ENCODE results near the gene TMX2.
"Not testable (repeated sequence)": the region's sequence is repeated elsewhere in the genome, so short reads cannot be mapped to it uniquely, and the experiment has no call there.

Gene TMX2

GRCh38 chr11:57713835-57714234 lies 1.4 kb downstream of the TMX2 start:
- no peak for DNase-seq (ENCODE audit: low read depth)

DNA sequence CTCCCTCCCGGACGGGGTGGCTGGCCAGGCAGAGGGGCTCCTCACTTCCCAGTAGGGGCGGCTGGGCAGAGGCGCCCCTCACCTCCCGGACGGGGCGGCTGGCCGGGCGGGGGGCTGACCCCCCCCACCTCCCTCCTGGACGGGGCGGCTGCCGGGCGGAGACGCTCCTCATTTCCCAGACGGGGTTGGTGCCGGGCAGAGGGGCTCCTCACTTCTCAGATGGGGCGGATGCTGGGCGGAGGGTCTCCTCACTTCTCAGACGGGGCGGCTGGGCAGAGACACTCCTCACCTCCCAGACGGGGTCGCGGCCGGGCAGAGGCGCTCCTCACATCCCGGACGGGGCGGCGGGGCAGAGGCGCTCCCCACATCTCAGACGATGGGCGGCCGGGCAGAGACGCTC lies 4.3 kb downstream of the TMX2 start:
- DNase-seq (ENCODE audit: low read depth): not testable (repeated sequence)

- DNase-seq (ENCODE audit: low read depth): no peak
Measured at GRCh38 chr11:57727185-57727584, 14.8 kb downstream of the TMX2 start.

DNA sequence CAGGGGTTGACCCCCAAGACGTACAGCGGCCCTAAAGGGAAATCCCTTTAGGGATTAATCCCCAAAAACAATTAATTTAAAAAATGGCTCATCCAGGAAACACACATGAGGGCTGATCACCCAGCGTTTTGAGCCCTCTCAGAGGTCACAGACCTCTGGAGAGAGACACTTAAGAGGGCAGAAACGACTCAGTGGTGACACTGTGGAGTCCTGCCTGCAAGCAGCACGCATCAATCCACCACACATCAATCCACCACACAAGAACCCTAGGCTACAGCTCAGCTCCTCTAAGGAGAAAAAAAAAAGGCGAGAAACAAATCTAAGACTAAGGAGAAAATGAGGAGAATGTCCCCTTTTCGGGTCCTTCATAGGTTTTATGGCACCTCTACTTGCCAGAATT lies 16.4 kb downstream of the TMX2 start:
- DNase-seq (ENCODE audit: low read depth): no peak

DNA sequence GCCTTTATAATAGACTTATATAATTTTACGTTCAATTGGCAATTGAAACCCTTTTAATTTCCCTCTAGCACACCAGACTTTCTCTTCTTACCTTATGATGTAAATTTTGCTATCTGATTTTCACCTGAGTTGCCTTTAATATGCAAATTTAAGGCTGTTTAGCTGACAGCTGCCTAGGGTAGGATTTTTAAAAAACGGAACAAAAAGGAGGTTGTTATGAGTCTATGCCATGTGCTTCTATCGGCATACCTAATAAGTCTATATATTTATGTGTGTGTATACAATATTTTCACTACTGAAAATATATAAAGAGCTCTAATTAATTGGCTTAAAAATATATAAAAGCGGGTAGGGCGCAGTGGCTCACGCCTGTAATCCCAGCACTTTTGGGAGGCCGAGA lies 17.1 kb downstream of the TMX2 start:
- DNase-seq (ENCODE audit: low read depth): no peak

GRCh38 chr11:57732661-57733060 lies 20.3 kb downstream of the TMX2 start:
- DNase-seq (ENCODE audit: low read depth): no peak

DNA sequence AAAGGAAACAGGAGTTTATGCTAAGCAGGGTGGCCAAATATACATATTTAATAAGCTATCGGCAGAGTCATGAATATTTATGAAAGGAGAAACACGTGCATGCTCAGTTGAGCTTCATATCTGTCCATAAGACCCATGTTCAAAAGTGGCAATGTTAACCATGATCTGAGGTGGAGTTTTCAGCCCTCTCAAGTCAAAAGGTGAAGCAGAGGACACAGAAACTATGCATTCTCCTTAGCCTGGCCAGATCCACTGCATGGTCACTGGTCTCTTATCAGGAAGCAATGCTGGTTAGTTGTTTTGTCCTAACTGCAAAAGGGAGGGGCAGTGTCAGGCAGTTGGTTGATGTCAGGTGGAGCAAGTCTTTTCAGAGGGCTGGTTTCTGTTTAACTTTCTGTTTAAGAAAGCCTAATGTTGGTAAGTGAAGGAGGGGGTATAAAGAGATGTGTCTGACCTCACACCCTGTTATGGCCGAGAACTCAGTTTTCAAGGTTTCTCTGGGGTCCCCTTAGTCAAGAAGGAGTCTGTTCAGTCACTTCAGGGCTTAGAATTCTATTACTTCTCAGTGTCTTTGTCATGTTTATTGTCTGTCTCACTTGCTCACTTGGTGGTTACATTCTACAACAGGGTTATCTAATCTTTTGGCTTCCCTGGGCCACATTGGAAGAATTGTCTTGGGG lies 23.4 kb downstream of the TMX2 start:
- no peak for DNase-seq (ENCODE audit: low read depth)

DNA sequence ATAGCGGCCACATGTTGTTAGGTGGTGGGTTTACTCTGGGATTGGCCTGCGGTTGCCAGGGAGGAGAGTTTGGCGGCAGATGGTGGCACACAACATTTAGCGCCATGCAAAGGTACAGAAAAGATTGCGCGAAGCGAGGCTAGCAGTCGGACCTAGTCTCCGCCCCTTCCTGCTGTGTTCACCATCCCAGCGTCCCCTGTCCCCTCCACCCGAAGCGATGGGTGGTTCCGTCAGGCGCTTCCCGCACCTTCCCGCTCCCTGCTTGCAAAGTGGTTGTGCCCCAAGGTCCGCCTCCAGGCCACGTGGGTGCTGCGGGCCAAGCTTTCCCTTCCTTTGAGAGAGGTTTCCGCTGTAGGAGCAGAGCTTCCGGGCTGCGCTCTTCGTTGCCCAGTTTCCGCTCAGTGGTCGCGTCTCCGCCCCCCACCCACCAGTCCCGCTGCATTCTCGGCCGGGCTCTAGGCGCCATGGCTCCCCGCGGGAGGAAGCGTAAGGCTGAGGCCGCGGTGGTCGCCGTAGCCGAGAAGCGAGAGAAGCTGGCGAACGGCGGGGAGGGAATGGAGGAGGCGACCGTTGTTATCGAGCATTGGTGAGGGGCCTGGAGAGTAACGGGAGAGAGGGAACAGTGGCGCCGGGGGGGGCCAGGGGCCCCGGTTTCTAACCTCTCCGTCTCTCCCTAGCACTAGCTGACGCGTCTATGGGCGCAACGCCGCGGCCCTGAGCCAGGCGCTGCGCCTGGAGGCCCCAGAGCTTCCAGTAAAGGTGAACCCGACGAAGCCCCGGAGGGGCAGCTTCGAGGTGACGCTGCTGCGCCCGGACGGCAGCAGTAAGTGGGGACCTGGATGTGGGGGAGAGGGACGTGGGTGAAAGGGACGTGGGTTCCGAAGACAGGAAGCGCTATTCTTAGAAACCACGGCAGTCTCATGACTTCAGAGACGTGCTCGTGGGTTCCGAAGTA lies 29.0 kb downstream of the TMX2 start, which contains the start of gene SELENOH:
TSS of gene SELENOH (plus strand) at position 360 of the 955 bp plus-strand sequence. CDS start at position 465, 105 bp downstream.
- peak; percentile 98 for DNase-seq (ENCODE audit: low read depth)

DNA sequence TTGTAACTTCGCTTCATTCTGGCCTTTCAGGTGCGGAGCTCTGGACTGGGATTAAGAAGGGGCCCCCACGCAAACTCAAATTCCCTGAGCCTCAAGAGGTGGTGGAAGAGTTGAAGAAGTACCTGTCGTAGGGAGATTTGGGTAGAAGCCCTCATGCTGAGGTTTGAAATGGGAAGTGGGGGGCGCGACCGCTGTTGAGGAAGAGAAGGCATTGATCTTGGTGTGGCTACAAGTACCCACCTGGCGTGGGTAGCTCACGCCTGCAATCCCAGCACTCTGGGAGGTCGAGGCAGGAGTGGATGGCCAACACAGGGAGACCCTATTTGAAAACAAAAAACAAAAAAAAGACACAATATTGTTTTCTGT lies 29.7 kb downstream of the TMX2 start:
- DNase-seq (ENCODE audit: low read depth): no peak

GRCh38 chr11:57744357-57744756 lies 32.0 kb downstream of the TMX2 start:
- DNase-seq (ENCODE audit: low read depth): no peak

DNA sequence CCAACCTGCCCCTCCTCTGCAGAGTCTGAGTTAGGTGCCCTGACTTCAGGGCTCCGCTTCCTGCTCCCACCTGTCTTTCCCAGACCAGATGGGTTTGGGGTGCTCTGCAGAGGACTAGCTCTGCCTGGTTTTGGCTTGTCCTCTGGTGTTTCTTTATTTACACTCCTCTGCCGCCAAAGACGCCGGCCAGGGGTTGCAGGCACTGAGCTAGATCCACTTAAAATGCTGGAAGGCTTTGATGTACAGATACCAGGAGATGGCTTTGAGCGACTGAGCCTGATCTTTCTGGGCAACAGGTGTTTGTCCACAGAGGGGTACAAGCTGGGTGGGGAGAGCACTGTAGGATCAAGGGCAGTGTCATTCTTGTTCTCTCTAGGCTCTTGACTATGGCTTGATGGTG lies 32.8 kb downstream of the TMX2 start:
- DNase-seq (ENCODE audit: low read depth): no peak

GRCh38 chr11:57746920-57747319 lies 34.5 kb downstream of the TMX2 start:
- DNase-seq (ENCODE audit: low read depth): no peak

DNA sequence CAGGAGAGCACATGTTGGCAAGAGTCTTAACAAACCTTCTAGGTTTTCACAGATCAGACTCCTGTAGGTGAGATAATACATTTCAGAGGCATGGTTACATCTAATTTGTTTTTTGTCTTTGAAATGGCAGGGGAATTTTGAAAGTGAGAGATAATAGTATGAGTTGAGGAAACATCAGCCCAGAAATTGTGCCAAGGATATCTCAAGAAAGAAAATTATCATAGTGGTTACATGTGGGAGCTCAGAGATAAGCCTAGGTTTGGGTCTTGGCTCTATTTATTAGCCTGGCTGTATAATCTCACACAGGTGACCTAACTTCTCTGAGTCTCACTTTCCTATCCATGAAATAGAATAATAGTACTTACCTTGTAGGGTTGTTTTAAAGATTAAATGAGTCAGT lies 38.8 kb downstream of the TMX2 start:
- no peak for DNase-seq (ENCODE audit: low read depth)

DNA sequence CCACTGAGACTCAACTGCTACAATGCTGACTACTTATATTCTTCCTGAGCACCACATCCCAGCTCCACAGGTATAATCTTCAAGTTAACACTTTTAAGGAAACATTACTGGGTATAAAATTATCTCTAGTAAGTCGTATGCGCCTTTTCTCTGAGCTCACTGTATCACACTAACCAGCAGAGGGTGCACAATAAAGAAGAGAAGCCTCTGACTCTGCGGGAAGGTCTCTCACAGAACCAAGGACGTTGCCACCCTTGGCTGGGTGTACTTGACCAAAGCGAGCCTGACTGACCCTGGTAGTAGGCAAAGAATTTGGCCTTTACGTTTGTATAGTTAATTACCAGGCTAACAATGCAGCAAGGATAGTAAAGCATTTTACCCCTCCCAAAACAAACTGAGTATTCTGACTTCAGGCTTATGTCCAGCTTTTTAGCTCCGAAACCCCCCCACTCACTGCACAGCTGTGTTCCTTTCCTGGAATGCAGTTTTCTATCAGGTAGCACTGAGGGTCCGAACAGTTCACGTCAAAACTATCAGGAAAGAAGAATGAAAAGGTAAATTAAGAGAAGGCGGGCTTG lies 39.4 kb downstream of the TMX2 start, which contains the start of gene BTBD18:
TSS of gene BTBD18 (minus strand) at position 144 of the 578 bp plus-strand sequence. CDS start 631 bp downstream, outside the sequence.
- DNase-seq (ENCODE audit: low read depth): peak; percentile 60

GRCh38 chr11:57752954-57753353 lies 40.6 kb downstream of the TMX2 start:
- no peak for DNase-seq (ENCODE audit: low read depth)

DNA sequence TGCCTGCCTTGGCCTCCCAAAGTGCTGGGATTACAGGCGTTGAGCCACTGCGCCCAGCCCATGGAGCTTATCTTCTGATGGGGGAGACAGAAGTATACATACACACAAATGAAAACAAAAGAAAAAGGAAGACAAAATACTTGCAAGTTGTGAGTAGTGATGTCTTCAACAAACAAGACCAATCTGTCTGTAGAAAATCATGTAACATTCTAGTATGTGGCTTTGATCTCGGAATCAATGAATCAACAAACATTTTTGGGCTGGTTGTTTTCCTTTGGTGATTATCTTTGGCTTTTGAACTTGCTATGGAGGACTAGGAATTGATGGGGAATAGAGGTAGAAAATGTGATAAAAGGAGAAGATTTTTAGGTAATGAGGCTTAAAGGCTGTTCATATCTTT lies 45.8 kb downstream of the TMX2 start:
- no peak for DNase-seq (ENCODE audit: low read depth)

- peak; percentile 98 for DNase-seq (ENCODE audit: low read depth)
Measured at GRCh38 chr11:57761301-57762234, 49.2 kb downstream of the TMX2 start, which contains the start of gene CTNND1. CTNND1 (plus strand) TSS chr11:57761802; CDS start chr11:57791479, 29,677 bp downstream.

GRCh38 chr11:57762235-57762861 lies 50.0 kb downstream of the TMX2 start:
- peak; percentile 34 for DNase-seq (ENCODE audit: low read depth)

DNA sequence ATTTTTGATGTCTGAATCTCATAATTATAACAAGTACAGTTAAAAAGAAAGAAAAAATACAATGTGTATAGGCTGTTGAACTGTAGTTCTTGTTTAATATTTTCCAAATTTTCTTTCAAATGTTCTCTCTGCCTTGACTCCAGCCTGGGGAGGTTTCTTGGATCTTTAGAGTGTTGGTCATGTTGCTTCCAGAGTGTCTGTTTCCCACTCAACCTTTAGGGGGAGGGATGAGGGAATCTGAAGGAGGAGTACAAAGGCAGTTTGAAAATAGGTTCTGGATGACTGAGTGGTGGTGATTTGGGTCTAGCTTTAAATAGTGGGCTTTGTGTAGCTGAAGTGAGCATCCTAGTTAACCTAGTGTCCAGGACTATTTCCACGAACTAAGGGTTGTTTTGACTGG lies 51.2 kb downstream of the TMX2 start:
- peak; percentile 69 for DNase-seq (ENCODE audit: low read depth)

DNA sequence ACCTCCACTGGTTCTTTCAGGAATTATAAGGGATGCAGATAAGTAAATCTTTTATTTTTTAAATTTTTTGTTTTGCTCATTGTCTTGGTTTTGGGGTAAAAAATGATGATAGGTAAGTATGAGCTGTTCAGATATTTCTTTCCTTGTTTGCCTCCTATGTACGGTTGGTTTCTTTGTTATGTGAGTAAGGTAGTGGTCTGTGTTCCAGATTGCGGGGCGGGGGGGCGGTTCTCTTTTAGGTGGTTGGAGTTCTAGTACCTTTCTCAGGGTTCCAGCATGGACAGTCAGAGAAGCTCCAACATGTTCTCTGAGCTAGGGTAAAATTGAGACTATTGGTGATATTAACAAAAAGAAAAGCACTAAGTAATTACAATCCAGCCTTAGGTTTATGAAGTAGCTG lies 51.6 kb downstream of the TMX2 start:
- DNase-seq (ENCODE audit: low read depth): no peak

- no peak for DNase-seq (ENCODE audit: low read depth)
Measured at GRCh38 chr11:57764566-57764965, 52.2 kb downstream of the TMX2 start.

Measured in ELR (cell line).